Activated gamma-delta T cell treated with Interleukin-2 at 50 U/mL for 16 hours (primary cell): ENCODE data around the gene TCP10L.
"Not testable (repeated sequence)": the region's sequence is repeated elsewhere in the genome, so short reads cannot be mapped to it uniquely, and the experiment has no call there.

Experiments
- DNase-seq: peaks from one replicate; pipeline ENCODE4 v3.0.0-alpha.2; 2020

Gene TCP10L

GRCh38 chr21:32549440-32549839, 35.9 kb downstream of the TCP10L start:
- DNase-seq = no peak

GRCh38 chr21:32548978-32549377, 36.3 kb downstream of the TCP10L start:
- DNase-seq = no peak

GRCh38 chr21:32547018-32547417, 38.3 kb downstream of the TCP10L start:
- no peak for DNase-seq

- DNase-seq = no peak
Measured at GRCh38 chr21:32545948-32546441, 39.3 kb downstream of the TCP10L start.

- no peak for DNase-seq
Measured at GRCh38 chr21:32544697-32545096, 40.6 kb downstream of the TCP10L start.

- DNase-seq = no peak
Measured at GRCh38 chr21:32543975-32544374, 41.3 kb downstream of the TCP10L start.

- not testable (repeated sequence) for DNase-seq
Measured at GRCh38 chr21:32543056-32543455, 42.3 kb downstream of the TCP10L start.

- DNase-seq = no peak
Measured at GRCh38 chr21:32539378-32539777, 45.9 kb downstream of the TCP10L start.

- peak; percentile 48 for DNase-seq
Measured at GRCh38 chr21:32538147-32538792, 47.1 kb downstream of the TCP10L start.

- no peak for DNase-seq
Measured at GRCh38 chr21:32537569-32537881, 47.8 kb downstream of the TCP10L start.

GRCh38 chr21:32535612-32536011, 49.7 kb downstream of the TCP10L start:
- no peak for DNase-seq

- DNase-seq = no peak
Measured at GRCh38 chr21:32534113-32534512, 51.2 kb downstream of the TCP10L start.

- no peak for DNase-seq
Measured at GRCh38 chr21:32533611-32534010, 51.7 kb downstream of the TCP10L start.

GRCh38 chr21:32533053-32533452, 52.3 kb downstream of the TCP10L start:
- no peak for DNase-seq

GRCh38 chr21:32532636-32533035, 52.7 kb downstream of the TCP10L start:
- DNase-seq = no peak

GRCh38 chr21:32531561-32531960, 53.8 kb downstream of the TCP10L start:
- DNase-seq = not testable (repeated sequence)

GRCh38 chr21:32530809-32531208, 54.5 kb downstream of the TCP10L start:
- DNase-seq = not testable (repeated sequence)

- no peak for DNase-seq
Measured at GRCh38 chr21:32529679-32530078, 55.6 kb downstream of the TCP10L start.

- DNase-seq = no peak
Measured at GRCh38 chr21:32525282-32525681, 60.0 kb downstream of the TCP10L start.

- DNase-seq = no peak
Measured at GRCh38 chr21:32523988-32524719, 61.2 kb downstream of the TCP10L start.
